HFFc6 (cell line): ENCODE results near the gene TSPAN18. TPM values are rescaled to one million over a fixed set of nuclear protein-coding genes. Genes with fewer than 3 reads are reported as not detected.

ENCODE experiments used
- DNase-seq: peaks from one replicate; pipeline ENCODE4 v3.0.0-alpha.2; 2018
- H3K27ac Mint-ChIP-seq: 2 replicates; pipeline ENCODE4 v1.8.0; 2020; ENCODE audit warnings: mild to moderate bottlenecking, mixed read lengths
- H3K27me3 Mint-ChIP-seq: 2 replicates; pipeline ENCODE4 v1.8.0; 2021; ENCODE audit warnings: mild to moderate bottlenecking, moderate library complexity, mixed read lengths; ENCODE audit not compliant: insufficient read depth
- H3K36me3 Mint-ChIP-seq: 2 replicates; pipeline ENCODE4 v1.8.0; 2021; ENCODE audit warnings: low read depth, mixed read lengths
- H3K4me1 Mint-ChIP-seq: 2 replicates; pipeline ENCODE4 v1.8.0; 2020; ENCODE audit warnings: low read depth, mixed read lengths
- H3K4me3 Mint-ChIP-seq: 2 replicates; pipeline ENCODE4 v1.8.0; 2020; ENCODE audit warnings: mild to moderate bottlenecking, moderate library complexity, mixed read lengths
- H3K9me3 Mint-ChIP-seq: 2 replicates; pipeline ENCODE4 v1.8.0; 2020; ENCODE audit warnings: mild to moderate bottlenecking, mixed read lengths
- CTCF ChIP-seq: fragments of 200-600 bp; sonication (generic); IDR thresholded peaks from 2 replicates; pipeline ENCODE4 v1.5.0; 2021; ENCODE audit warnings: antibody characterized with exemption, mild to moderate bottlenecking
- total RNA-seq, 6 experiments: library from RNA; stranded (reverse); fragmentation: NEBNext Ultra II Directional; extraction: Animal tissue kit (Norgen Biotek cat#: 25700); gene quantifications; 2 replicates in 1 of 6; 3 replicates in 5 of 6; pipeline ENCODE4 v1.2.3, GENCODE V29; 2021

TSPAN18 gene
- total RNA-seq, 6 experiments from 2014 or later: 0.09 TPM; not detected in 5

- Mint-ChIP-seq H3K36me3 (no peaks in the 10 kb centered on the region), H3K9me3 (no peaks in the 10 kb centered on the region), H3K4me3 (no peak overlapping the region), H3K27ac (no peak overlapping the region), H3K27me3 (peaks cover 39% of the 10 kb centered on the region), H3K4me1 (no peaks in the 10 kb centered on the region)
- no peak for DNase-seq
- no peak for TF ChIP-seq CTCF
Observed at GRCh38 chr11:44774731-44775130, 48.0 kb downstream of the TSPAN18 start.

GRCh38 chr11:44775366-44775984, 48.7 kb downstream of the TSPAN18 start:
- H3K36me3 Mint-ChIP-seq: no peaks in the 10 kb centered on the region
- peak; percentile 26 for DNase-seq
- no peaks in the 10 kb centered on the region for H3K4me1 Mint-ChIP-seq
- peaks cover 33% of the 10 kb centered on the region for H3K27me3 Mint-ChIP-seq
- TF ChIP-seq CTCF: peak; percentile 90
- no peak overlapping the region for H3K4me3 Mint-ChIP-seq
- no peaks in the 10 kb centered on the region for H3K9me3 Mint-ChIP-seq
- no peak overlapping the region for H3K27ac Mint-ChIP-seq

GRCh38 chr11:44775985-44776446, 49.3 kb downstream of the TSPAN18 start:
- Mint-ChIP-seq H3K4me3 (no peak overlapping the region), H3K4me1 (no peaks in the 10 kb centered on the region), H3K27ac (no peak overlapping the region), H3K36me3 (no peaks in the 10 kb centered on the region), H3K27me3 (peaks cover 30% of the 10 kb centered on the region), H3K9me3 (no peaks in the 10 kb centered on the region)
- no peak for DNase-seq
- TF ChIP-seq CTCF: no peak

- H3K27ac Mint-ChIP-seq: no peak overlapping the region
- no peak for TF ChIP-seq CTCF
- no peak for DNase-seq
- H3K27me3 Mint-ChIP-seq: peaks cover 33% of the 10 kb centered on the region
- H3K4me3 Mint-ChIP-seq: no peak overlapping the region
- no peaks in the 10 kb centered on the region for H3K4me1 Mint-ChIP-seq
- no peaks in the 10 kb centered on the region for H3K36me3 Mint-ChIP-seq
- no peaks in the 10 kb centered on the region for H3K9me3 Mint-ChIP-seq
Observed at GRCh38 chr11:44776551-44777208, 49.9 kb downstream of the TSPAN18 start.

GRCh38 chr11:44777209-44778194, 50.7 kb downstream of the TSPAN18 start:
- Mint-ChIP-seq H3K9me3 (no peaks in the 10 kb centered on the region), H3K27ac (no peak overlapping the region), H3K36me3 (no peaks in the 10 kb centered on the region), H3K27me3 (peaks cover 32% of the 10 kb centered on the region), H3K4me1 (no peaks in the 10 kb centered on the region), H3K4me3 (no peak overlapping the region)
- no peak for DNase-seq
- no peak for TF ChIP-seq CTCF
